DMS53 treated with DMSO at 0.1 percent for 48 hours (cell line): ENCODE results near the gene RER1.
"Not testable (repeated sequence)": the region's sequence is repeated elsewhere in the genome, so short reads cannot be mapped to it uniquely, and the experiment has no call there.

Experiments
- DNase-seq: peaks from one replicate; lab custom pipeline; 2025; ENCODE audit not compliant: unreplicated experiment; lab: John Stamatoyannopoulos, UW

RER1 gene

DNA sequence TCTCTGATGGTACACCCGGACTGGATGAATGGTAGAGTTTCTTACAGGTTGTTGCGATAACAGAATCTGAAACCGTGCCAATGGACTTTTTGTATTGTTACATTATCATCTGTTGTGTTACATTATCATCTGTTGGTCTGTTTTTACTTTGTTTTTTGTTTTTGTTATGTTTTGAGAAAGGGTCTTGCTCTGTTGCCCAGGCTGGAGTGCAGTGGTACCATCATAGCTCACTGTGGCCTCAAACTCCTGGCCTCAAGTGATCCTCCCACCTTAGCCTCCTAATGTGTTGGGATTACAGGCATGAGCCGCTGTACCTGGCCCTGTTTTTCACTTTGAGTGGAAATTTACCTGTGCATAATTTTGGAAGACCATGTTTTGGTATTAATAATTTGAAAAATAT lies 30.9 kb downstream of the RER1 start:
- no peak for DNase-seq

GRCh38 chr1:2425892-2426291 lies 34.3 kb downstream of the RER1 start:
- DNase-seq, result no peak

DNA sequence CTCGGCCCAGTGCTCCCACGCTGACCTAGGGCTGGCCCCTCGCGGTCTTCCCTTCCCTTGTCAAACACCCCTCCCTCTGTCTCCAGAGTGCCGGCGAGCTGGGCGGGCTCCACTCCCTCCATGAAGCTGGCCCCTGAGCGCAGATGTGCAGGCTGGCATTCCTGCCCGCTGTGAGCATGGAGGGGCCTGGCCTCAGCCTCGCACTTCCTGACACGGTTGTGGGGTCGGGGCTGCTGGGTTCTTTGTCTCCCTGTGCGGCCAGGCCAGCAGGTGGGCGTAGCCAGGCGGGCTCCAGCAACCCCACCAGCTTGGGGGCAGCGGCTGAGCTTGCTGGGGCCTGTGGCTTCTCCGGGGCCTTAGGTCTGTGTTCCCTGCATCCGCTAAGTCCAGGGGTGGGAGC lies 34.9 kb downstream of the RER1 start:
- DNase-seq, result no peak

DNA sequence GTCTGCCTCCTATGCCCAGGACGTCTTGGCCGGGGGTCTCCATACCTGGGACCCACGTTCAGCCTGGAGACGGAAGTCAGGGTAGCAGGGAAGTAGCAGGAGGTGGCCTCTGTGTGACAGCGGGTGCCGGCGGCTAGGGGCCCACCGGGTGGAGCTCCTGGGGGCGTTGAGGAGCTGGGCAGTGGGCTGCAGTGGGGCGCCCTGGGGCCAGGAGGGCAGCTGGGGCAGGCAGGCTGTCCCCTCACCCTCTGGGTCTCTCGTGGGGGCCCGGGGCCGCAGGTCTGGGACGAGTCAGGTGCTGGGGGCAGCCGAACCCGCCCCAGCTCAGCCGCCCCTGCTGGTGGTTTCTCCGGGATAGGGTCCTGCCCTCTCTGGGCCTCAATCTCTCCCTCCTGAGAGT lies 35.4 kb downstream of the RER1 start:
- DNase-seq, result no peak

DNA sequence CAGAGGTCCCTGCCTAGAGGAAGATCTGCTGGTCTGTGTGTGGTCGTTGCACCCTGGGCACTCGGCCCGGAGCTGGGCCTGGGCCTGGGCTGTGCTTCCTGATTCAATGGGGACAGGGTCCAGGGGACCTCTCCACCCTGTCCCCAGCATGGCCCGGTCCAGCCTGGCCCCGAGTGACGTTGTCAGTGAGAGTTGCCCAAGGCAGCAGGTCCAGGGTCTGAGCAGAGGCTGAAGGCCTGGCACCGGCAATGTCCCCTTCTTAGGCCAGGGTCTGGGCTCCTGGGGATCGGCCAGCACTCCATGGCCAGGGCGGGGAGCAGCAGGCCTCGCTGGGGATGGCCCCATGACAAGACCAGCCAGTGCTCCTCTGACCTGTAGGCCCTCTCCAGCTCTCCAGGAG lies 36.3 kb downstream of the RER1 start:
- no peak for DNase-seq

DNA sequence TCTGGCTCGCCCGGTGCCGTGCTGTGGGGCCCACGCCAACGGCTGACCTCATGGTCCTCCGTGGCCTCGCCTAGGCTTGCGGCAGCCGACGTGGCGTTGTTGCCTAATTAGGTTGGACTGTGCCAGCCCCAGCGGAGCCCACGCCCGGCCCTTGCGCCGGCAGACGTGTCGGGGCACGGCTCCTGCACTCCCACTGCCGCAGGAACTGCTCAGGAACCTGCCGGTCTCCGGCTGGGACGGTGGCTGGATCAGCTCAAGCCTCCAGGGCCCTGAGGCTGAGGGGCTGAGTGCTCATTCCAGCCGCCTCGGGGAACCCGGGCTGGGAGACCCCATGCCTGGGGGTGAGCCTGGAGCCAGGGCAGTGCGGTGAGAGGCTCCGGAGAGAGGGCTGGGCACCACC lies 36.8 kb downstream of the RER1 start:
- no peak for DNase-seq

DNA sequence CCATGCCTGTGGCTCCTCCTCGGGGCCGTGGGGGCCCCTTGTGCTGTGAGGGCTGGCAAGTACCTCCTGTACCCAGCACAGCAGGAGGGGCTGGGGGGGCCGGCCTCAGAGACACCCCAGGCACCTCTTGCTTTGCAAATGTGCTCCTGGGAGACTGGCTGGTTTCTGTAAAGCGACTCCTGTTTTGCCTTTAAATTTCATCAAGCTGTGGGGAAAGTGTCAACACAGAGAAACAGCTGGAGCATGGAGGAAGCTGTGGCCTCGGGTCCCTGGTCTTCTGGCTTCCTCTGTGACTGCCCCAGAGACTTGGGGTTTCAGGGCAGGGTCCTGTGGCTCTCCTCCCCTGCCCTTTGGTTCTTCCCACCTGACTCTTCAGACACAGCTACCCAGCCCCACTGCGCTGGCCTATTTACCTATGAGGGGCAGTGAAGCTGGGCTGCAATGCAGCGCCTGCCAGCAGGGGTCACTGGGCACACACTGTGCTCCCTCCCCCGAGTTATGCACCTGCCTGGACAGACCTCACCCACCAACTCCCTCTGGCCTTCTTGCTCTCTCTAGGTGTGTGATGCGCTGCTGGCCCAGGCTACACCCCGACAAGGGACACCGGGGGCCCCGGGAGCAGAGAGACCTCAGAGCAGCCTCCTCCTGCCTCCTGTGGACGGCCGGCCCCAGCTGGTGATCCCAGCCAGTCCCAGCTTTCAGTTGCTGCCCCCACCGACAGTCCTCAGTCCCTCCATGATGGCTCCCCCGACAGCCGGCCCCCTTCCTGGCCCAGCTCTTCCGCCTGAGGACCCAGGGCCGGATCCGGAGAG lies 38.3 kb downstream of the RER1 start:
- no peak for DNase-seq

GRCh38 chr1:2430592-2430973 lies 38.9 kb downstream of the RER1 start:
- DNase-seq, result no peak

GRCh38 chr1:2431103-2431502 lies 39.5 kb downstream of the RER1 start:
- no peak for DNase-seq

GRCh38 chr1:2431518-2431917 lies 39.9 kb downstream of the RER1 start:
- DNase-seq, result no peak

DNA sequence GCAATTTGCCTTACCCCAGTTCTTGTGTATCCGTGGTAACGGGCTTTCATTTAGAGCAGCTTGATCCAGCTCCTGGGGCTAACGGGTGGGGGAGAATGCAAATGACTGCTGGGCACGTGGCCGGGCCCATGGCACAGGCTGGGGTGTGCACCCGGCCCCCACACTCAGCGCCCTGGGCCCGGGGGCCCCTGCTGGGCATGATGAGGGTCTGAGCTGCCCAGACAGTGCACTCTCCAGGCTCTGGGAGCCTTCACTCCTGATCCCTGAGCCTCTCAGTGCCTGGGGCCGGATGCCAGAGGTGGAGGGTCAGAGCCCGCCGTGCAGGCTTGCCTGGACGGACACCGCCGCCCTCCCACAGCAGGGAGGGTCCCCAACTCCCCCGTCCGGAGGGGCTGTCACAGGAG lies 40.8 kb downstream of the RER1 start:
- DNase-seq, result no peak

DNA sequence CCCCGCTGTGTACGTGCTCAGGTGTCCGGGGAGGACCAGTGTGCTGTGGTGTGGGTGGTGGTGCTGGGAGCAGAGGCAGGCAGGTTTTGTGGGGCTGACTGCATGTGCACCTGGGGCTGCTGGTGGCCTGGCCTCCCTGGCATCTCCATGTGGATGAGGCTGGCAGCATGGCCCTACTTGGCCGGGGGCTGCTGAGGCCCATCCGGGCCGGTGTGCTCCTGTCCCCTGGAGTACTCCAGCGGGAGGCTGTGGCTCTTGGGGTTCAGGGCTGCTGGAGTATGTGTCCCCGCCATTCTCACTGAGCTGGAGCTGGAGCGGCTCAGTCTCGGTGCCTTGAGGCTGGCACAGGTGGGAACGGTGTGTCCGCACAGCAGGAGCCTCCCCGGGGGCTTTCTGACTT lies 41.6 kb downstream of the RER1 start:
- no peak for DNase-seq

- DNase-seq, result no peak
Observed at GRCh38 chr1:2433936-2434655, 42.5 kb downstream of the RER1 start.

- DNase-seq, result no peak
Observed at GRCh38 chr1:2435091-2435490, 43.5 kb downstream of the RER1 start.

DNA sequence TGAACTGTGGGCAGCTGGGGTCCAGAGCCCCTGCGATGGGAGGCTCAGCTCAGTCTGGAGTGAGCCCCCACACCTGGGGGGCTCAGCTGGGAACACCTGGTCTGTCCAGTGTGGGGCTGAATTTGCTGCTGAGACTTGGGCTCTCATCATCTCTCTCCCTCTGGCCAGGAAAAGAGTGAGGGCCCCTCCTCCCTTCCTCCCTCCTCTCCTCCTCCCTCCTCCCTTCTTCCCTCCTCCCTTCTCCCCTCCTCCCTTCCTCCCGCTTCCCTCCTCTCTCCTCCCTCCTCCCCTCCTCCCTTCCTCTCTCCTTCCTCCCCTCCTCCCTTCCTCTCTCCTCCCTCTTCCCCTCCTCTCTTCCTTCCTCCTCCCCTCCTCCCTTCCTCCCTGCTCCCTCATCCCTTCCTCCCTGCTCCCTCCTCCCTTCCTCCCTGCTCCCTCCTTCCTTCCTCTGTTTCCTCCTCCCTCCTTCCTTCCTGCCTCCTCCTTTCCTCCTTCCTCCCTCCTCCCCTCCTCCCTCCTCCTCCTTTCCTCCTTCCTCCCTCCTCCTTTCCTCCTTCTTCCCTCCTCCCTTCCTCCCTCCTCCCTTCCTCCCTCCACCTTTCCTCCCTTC lies 44.2 kb downstream of the RER1 start:
- DNase-seq, result no peak

- DNase-seq, result no peak
Observed at GRCh38 chr1:2436876-2437275, 45.2 kb downstream of the RER1 start.

- DNase-seq, result no peak
Observed at GRCh38 chr1:2437617-2438016, 46.0 kb downstream of the RER1 start.

DNA sequence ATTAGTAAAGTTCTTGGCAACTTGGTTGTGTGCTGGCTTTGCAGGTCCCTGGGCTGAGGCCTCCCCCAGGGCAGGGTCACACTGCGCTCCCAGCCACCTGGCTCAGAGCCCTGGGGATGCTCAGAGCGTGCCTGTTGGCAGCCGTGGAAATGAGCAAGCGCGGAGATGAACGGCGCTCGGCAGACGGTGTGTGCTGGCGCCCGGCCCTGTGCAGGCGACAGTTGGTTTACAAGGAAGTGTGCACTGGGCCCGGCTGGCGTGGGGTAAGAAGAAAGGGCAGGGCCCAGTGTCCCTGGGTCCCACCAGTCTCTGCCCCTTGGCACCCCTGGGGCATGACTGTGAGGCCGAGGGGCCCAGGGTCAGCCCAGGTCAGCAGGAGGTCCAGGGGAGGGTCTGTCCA lies 46.4 kb downstream of the RER1 start:
- no peak for DNase-seq

DNA sequence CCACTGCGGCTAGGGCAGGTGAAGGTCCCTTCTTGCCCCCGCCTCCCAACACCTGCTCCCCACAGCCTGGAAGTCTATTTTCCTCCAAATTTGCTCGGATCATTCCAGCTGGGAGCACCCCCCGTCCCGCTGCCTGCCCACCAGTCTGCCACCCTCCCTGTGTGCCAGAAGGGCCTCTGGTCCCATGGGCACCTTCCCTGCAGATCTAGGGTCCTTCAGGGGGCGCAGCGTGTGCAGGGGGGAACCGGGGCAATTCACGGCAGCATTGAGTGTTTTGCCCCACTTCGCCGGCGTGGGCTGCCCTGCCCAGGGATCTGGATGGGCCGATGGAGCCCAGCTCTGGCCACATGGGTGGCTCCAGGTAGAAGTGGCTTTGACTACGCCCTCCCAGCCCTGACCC lies 47.0 kb downstream of the RER1 start:
- DNase-seq, result no peak

GRCh38 chr1:2439369-2439768 lies 47.7 kb downstream of the RER1 start:
- DNase-seq, result no peak

DNA sequence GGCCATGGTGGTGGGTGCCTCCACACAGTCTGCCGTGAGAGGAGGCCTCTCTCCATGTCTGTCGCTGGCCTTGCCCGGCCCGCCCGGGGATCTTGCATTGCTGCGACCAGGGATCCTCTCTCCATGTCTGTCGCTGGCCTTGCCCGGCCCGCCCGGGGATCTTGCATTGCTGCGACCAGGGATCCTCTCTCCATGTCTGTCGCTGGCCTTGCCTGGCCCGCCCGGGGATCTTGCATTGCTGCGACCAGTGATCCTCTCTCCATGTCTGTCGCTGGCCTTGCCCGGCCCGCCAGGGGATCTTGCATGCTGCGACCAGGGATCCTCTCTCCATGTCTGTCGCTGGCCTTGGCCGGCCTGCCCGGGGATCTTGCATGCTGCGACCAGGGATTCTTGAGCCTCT lies 48.7 kb downstream of the RER1 start:
- not testable (repeated sequence) for DNase-seq

- DNase-seq, result no peak
Observed at GRCh38 chr1:2441746-2442145, 50.1 kb downstream of the RER1 start.
